Left forelimb (tissue), 1 donor: ENCODE data around the gene SHANK1.

ENCODE experiments used
- DNase-seq: peaks from one replicate; pipeline ENCODE4 v3.0.0-alpha.2; 2018; ENCODE audit warnings: low spot score

Gene SHANK1

DNA sequence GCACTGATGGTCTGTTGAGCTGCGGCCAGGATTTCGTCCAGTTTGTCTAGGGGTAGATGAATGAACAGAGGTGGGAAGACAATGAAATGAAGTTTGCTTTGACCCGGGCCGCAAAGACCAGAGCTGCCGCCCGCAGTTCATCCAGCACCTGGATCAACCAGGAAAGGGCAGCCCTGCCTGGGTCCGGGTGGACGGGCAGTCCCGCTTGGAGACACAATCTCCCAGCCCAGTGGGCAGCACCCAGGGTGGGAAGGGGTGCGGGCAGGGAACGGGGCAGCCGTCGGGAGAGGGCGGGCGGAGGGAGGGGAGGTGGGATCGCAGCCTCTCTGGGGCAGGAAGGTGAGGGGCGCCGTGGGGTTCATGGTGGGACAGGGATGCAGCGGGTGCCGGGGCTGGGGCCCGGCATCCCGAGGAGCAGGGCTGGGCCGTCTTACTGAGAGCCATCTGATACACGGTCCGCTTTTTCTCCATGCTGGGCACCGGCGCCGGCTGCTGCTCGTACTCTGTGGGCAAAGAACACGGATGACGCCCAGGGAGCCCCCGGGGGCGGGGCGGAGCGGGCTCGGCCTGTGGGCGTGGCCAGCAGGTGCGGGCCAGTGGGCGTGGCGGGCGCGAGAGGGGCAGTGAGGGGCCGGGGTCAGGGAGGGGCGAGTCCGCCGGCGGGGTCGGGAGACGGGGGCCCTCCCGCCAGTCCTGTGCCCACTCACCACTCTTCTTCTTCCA, 33.1 kb downstream of the SHANK1 start:
- DNase-seq = no peak

DNA sequence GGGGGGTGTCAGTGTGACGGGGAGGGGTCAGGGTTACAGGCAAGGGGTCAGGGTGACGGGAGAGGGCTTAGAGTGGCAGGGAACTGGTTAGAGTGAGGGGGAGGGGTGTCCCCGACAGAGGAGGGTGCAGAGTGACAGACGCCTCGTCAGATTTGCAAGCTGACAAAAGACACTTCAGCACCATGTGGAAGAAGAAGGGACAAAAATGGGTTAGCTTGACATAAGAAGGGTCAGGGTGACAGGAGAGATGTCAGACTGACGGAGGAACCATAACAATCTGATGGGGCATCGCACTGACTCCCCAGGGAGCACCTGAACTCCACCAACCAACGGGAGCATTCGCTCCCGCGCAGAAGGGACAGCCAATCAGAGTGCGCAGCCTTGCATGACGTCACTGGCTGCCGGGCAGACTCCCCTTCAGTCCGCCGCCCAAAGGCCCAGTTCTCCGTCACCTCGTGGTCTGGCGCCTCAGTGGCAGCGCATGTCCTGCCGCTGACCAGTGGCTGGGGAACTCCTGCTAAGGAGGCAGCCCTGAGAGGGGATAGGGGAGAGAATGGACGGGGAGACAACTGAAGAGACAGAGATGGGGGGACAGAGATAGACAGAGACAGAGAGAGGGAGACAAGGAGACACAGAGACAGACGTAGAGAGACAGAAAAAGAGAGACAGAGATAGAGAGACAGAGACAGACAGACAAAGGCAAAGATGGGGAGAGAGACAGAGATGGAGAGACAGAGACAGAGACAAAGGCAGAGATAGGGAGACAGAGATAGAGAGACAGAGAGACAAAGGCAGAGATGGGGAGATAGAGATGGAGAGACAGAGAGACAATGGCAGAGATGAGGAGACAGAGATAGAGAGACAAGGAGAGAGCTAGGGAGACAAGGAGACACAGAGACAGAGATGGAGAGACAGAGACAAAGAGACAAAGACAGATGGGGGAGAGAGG, 40.2 kb downstream of the SHANK1 start:
- DNase-seq = peak; percentile 82

DNA sequence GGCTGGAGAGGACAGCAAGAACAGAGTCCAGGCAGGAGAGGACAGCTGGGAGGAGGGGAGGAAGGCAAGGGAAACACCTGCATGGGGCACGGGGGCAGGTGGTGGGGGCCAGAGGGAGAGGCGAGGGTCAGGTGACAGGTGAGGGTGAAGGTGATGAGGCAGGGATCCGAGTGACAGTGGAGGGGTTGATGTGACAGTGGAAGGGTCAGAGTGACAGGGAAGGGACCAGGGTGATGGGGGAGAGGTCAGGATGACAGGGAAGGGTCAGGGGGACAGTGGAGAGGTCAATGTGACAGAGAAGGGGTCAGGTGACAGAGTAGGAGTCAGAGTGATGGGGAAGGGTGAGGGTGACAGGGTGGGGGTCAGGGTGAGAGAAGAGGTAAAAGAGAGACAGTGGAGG, 41.3 kb downstream of the SHANK1 start:
- no peak for DNase-seq

DNA sequence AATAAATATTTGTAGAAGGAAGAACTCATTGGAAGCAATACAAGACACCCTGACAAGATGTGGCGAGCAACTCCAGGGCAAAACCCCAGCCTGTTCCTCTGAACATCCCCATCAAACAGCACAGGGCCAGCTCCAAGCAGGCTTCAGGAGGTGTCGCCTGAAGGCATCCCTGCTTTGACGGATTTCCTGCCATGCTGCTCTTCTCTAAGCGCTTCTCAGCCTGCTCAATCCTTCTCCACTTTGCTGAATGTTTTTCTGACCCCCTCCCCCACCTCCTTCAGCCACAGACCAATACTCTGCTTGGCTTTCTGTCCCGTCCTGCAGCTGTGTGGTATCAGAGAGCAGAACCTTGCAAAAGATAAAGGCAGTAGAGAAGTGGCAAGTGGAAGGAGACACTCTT, 42.0 kb downstream of the SHANK1 start:
- no peak for DNase-seq

DNA sequence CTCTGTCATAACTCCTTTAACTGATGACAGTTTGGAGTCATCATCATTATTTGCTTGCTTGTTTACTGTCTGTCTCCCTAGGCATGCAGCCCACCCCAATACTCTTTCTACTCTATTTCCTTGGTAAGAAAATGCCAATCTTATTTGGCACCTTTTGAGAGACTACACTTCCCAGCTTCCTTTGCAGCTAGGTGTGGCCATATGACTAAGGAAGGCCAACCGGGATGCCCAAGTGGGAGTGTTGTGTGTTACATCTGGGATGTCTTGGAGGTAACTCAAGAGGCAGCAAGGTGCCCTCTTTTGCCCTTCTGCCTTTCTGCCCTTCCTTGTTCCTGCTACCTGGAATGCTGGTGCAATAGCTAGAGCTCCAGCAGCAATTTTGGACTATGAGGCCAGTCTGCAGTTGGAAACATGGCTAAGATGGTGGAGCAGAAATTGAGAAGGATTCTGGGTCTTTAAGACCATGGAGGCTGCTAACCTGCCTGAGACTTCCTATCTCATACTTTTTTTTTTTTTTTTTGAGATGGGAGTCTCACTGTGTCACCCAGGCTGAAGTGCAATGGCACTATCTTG, 42.9 kb downstream of the SHANK1 start:
- DNase-seq = no peak

DNA sequence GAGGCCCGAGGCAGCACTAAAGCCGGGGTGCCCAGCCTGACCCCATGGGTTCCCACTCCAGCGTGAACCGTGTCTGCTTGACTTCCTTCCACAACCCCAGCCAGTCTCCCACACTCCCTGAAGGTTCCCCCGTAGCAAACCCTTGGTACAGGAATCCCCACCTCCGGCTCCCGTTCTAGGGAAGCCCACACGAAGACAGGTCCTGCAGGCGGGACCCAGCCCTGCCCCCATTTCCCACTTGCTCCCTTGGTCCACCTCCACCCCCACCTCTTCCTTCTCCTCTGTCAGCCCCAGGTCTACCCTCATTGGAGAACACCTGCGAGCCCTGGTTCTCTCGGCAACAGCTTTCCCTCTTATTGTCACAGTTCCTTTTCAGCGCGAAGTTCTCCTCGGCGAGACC, 46.5 kb downstream of the SHANK1 start:
- no peak for DNase-seq

DNA sequence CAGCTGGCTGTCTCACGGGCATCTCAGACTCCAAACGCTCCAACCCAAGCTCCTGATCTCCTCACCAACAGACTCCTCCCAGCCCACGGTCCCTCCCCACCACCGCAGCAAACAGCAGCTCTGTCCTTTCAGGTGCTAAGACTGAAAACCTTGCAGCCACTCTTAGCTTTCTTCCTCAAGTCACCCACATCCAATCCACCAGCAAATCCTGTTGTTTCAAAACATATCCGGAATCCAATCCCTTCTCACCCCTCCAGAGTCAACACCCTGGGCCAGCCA, 49.6 kb downstream of the SHANK1 start:
- DNase-seq = no peak

DNA sequence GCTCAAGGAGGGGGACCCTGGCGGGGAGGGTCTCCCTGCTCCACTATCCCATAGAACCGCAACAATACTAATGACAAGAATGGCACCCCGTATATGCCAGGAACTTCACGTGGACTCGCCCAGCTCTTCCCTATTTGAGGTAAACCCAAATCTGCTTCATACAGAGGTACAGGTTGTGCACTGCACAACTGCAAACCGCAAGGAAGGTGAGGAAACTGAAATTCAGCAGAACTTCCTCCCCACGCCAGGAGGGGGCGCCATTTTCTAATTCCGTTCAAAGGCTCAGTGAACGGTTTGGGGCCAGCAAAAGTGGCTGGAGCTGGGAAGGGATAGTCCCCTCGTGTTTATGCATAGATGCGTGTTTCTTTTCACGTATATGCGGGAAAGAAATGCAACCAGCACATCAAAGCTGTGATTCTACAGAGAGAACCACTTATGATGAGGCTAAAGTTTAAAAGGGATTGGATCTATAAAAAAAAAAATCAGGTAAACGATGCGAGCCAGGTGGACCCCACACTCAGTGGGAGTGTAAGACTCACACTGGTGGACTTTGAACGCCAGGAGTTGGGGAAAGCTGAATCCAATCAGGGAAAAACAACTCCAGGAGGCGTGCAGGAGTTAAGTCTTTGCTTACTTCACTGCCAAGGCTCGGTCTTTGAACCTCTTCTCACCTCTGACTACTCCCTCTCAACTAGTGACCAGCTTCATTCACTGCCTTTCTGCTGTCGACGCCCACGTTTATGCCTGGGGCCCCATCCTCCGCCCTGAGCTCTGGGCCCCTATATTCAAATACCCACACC, 50.1 kb downstream of the SHANK1 start:
- DNase-seq = no peak

DNA sequence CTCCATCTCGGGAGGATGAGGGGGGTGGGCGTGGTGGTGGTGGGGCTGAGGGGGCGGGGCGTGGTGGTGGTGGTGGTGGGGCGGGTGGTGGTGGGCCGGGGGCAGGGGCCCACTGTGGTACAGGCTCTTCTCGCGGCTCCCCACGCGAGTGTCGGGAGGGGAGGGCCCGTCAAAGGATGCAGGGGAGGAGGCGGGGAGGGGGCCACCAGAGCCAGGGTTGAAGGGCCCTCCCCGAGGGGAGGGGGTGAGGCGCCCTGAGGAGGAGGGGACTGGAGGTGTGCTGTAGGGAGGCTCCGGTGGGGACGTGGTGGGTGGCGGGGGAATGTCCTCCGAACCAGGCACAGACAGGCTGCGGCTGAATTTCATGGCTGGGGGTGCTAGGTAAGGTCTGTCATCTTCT, 50.7 kb downstream of the SHANK1 start:
- DNase-seq = no peak

DNA sequence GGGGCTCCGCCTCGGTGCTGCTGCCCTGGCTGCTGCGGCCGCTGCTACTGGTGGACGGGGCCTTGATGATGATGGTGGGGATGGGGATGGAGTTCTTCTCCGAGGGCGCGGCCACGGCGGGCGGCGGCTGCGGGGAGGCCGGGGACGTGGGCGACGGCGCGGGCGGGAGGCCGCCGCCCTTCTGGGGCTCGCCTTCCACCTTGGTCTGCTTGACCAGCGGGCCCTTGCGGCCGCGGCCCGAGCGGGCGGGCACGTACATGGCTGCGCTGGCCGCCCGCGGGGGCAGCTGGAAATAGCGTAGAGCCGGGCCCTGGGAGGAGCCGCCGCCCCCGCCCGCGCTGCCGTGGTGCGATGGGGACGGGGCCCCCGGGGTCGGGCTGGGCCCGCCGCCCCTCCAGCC, 51.2 kb downstream of the SHANK1 start:
- no peak for DNase-seq

DNA sequence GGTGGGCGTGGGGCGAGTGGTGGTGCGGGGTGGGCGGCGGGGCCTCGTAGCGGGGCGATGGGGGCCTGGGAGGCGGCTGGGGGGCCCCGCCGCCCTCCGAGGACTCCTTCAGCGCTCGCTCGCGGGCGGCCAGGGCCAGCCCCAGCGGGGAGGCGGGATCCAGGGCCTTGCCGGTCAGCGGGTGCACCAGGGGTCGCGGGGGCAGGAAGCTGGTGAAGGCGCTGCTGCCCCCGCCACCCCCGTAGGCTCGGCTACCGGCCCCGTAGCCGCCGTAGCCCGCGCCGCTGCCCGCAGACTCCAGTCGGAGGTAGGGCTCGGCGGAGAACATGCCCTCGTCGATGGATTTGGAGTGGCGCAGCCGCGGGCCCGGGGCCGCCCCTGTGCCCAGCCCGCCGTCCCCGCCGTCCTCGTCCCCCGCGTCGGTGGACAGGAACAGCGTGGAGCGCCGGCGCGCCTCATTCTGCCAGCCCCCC, 51.8 kb downstream of the SHANK1 start:
- no peak for DNase-seq

DNA sequence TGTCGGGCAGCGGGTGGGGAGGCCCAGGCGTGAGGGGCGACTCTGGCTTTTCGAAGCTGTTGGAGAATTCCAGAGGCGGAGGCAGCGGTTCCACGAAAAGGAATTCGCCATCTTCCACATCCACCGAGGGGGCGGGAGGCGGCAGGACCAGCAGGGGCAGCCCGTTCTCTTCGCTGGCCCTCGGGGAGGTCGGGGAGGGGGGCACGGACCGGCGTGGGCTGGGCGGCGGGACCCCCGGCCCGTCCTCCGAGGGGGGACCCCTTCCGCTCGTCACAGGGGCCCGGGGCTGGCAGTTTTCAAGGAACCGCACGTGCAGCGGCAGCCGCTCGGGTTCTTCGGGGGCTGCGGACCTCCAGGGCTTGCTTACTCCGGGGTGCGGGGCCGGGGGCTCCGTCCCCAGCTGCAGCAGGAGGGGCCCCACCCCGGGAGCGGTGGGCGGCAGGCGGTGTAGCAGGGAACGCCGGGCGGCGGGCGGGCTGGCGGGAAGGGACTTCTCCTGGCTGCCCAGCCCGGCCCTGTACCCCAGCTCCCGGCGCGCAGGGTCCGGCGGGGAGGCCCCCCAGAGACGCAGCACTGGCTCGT, 52.3 kb downstream of the SHANK1 start:
- DNase-seq = no peak

DNA sequence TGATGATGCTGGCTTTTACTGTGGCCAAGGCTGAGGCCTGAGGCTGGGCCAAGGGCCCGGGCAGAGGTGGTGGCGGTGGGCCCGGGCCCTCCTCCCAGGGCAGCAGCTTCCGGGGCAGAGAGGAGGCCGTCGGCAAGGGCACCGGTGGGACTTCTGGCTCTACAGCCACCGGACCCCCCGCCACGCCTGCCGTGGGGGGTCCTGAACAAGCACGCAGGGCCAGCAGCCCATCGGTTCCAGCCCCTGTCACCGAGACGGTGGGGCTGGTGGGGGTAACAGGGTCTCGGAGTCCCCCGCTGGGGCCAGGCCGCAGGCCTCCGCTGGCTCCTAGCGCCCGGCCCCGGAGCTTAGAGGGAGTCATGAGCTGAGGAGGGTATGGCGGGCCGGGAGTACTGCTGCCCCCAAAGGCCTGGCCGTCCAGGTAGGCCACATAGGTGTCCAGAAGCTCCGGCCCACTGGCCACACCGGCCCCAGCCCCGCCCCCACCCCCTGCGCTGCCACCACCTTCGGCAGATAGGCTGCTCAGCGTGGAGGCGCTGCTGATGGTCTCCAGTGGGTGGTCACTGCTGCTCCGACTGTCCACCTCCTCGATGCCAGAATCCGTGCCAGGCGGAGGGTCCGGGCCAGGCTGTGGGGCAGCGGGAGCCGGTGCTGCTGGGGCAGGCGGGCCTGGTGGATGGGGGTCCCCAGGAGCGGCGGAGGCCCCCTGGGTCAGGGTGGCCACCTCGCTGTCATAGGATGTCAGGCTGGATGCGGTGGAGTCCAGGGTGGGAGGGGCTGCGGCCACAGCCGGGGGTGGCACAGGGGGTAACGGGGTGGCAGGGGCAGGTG, 53.0 kb downstream of the SHANK1 start:
- no peak for DNase-seq

DNA sequence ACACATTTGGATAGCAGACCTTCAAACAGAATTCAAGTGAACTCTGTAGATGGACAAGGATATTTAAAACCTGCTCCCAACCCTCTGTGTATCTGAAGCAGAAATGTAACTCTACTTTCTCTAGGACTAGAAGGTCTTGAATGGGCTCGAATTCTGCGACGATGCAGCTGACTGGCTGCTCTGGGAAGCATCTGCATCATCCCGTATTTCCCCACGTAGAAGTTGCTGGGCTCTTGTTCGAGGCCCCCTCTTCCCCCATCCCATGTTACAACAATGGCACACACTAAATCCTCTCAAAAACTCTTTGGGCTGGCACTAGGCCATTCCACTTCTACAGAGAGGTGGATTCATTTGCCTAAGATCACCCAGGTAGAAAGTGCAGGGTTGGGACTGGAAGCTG, 55.4 kb downstream of the SHANK1 start:
- no peak for DNase-seq

DNA sequence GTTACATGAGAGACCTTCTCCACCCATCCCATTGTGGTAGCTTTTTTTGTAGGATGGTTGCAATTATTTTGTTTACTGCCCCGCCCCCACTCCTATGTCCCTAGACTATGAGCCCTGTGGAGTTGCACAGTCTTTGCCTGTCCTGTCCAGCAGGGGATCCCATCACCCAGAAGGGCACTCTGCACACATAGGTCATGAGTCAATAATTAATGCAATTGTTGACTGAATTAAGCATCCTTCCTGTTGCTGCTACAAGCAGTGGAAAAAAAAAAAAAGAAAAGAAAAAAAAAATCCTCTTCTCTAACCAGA, 56.2 kb downstream of the SHANK1 start:
- no peak for DNase-seq

DNA sequence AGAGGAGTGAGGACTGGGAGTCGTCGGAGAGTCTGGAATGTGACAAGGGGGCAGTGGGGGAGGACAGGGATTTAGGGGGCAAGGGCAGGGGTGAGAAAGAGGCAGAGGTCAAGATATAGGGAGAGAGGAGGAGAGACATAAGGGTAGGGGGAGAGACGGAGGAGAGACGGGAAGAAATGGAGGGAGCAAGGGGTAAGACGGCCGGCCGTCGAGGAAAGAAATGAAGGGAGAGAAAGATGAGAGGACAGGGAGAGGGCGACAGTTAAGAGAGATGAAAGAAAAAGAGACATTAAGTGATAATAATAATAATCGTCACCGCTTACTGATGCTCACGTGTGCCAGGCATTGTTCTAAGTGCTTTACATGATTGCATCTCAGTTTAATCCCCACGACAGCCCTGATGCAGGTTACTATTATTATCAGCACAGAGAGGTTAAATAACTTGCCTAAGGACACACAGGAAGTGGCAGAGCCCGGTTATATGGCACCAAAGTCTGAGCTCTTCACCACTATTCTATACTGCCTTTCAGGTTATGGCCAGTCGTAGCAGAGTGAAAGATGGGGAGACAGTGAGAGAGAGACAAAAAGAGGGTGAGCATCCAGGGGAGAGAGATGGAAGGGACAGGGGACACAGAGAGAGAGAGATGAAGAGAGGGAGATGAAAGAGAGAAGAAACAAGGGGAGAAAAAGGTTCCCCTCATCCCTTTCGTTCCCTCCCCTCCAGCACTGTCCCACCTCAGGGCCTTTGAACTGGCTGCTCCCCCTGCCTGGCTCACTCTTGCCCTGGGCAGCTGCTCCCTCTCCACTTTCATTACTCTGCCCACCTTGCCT, 56.7 kb downstream of the SHANK1 start:
- DNase-seq = no peak

DNA sequence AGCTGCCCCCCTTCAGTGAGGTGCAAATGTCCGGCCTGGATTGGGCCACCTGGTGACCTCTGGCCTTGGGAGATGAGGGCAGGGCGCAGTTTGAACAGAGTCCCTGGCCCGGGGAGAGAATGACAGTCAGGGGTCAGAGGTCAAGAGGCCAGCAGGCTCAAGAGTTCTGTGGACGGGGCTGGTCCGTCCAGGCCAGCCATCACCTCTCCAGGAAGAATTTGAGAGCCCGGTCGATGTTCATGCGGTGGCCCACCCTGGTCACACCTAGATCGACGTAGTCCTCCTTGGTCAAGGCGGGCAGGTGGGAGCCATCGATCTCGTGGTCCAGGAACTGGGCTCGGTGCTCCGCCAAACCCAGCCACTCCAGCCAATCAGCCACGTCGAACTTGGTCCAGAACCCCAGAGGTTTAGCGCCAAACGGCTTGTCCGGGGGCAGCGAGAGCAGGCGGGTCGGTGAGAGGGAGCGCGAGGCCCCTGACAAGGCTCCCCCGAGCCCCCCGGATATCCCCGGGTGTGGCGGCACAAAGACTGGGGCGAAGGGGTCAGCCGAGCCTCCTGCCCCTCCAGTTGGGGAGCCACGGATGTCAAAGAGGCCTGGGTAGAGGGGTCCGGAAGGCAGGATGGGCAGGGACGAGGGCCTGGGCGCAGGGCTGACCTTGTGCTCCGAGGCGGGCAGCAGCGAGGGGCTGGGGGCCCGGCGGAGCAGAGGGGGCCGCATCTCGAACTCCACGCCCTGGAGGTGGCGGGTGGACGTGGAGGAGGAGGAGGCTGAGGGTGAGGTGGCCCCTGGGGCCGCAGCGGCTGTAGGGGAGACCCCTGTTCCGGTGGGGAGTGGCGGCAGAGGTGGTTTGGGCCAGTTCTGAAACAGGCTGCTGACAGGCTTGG, 57.6 kb downstream of the SHANK1 start:
- no peak for DNase-seq

DNA sequence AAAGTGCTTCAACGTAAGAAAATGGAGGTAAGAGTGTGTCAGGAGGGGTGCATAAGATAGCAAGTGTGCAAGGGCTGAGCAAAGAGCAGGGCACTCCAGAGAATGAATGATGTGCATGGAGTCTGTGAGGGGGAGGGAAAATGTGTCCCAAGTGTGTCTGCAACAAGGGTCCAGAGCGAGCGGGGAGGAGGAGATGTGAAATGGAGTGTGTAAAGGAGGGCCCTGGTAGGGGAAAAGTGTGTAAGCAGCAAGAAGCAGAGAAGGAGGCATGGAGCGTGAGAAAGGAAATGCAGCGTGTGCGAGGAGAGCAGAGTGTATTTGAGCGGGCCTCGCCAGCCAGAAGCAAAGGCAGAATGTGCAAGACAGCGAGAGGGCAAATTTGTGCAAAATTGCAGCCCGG, 58.6 kb downstream of the SHANK1 start:
- DNase-seq = no peak

DNA sequence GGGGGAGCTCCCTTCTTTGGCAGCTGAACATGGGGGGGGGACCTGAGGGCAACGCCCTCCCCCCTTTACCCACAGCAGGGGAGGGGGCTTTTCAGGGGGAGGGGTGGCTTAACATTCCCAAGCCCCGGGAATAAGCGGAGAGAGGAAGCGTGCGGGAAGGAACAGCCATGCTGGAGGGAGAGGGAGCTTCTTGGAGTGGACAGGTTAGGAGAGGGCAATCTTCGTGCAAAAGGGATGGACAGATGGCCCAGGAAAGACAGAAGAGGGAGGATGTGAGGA, 59.6 kb downstream of the SHANK1 start:
- DNase-seq = no peak
